Thoracic aorta (tissue), 2 donors: ENCODE measurements around the gene DCT. TPM values are rescaled to one million over a fixed set of nuclear protein-coding genes. Genes with fewer than 3 reads are reported as not detected.

ENCODE experiments used
- ATAC-seq: fragments of 150-250 bp; one replicate; pipeline ENCODE4 v1.8.0; 2017; ENCODE audit warnings: low read depth; ENCODE audit not compliant: insufficient number of reproducible peaks, low FRiP score
- DNase-seq: peaks from one replicate; pipeline ENCODE4 v3.0.0-alpha.2; 2020; ENCODE audit warnings: low spot score
- H3K27ac ChIP-seq, 2 donors: fragments of 200-600 bp; sonication (generic); 1 replicate in 1 of 2; 2 replicates in 1 of 2; pipeline ENCODE4 v1.5.1; 2016; ENCODE audit warnings: mild to moderate bottlenecking in 2 of 2, moderate library complexity in 2 of 2
- H3K27me3 ChIP-seq: fragments of 200-600 bp; sonication (generic); replicated peaks from 2 replicates; pipeline ENCODE4 v1.6.0; 2016; ENCODE audit warnings: mild to moderate bottlenecking; ENCODE audit not compliant: insufficient read depth
- H3K36me3 ChIP-seq: fragments of 200-600 bp; sonication (generic); one replicate; pipeline ENCODE4 v1.5.1; 2016
- H3K4me1 ChIP-seq, 2 donors: fragments of 200-600 bp; sonication (generic); 1 replicate in 1 of 2; 2 replicates in 1 of 2; pipeline versions ENCODE4 v1.5.1 to v1.6.0; 2016; ENCODE audit warnings: low read depth in 2 of 2, mild to moderate bottlenecking in 1 of 2; ENCODE audit not compliant: control insufficient read depth in 1 of 2
- H3K4me3 ChIP-seq: fragments of 200-600 bp; sonication (generic); 2 replicates; pipeline ENCODE4 v1.5.1; 2016; ENCODE audit warnings: mild to moderate bottlenecking
- H3K9me3 ChIP-seq: fragments of 200-600 bp; sonication (generic); 2 replicates; pipeline ENCODE4 v1.5.1; 2016
- CTCF ChIP-seq: fragments of 200-600 bp; sonication (generic); IDR thresholded peaks from one replicate; pipeline ENCODE4 v1.5.1; 2019; ENCODE audit warnings: antibody characterized with exemption
- total RNA-seq, 2 donors: library from RNA; depleted of rRNA; stranded (reverse); fragments of >200 nt; gene quantifications; one replicate each; pipeline versions ENCODE4 v1.1.0 to v1.2.3, GENCODE V29; 2016

Gene DCT
- total RNA-seq, 2 donors from 2014 or later = 0.27 TPM; not detected in 1

GRCh38 chr13:94390881-94391280, 88.6 kb downstream of the DCT start:
- no peak for ATAC-seq
- no peak for TF ChIP-seq CTCF
- H3K36me3 ChIP-seq = no peaks in the 10 kb centered on the region
- peaks cover 0 to 15% of the 10 kb centered on the region in 2 donors for H3K4me1 ChIP-seq
- H3K27ac ChIP-seq = peak overlapping the region in 1 of 2 donors; percentile 11
- H3K27me3 ChIP-seq = no peaks in the 10 kb centered on the region
- H3K9me3 ChIP-seq = no peaks in the 10 kb centered on the region
- H3K4me3 ChIP-seq = no peak overlapping the region
- no peak for DNase-seq

GRCh38 chr13:94389604-94390351, 89.7 kb downstream of the DCT start:
- Histone ChIP-seq H3K4me3 (no peak overlapping the region), H3K36me3 (no peaks in the 10 kb centered on the region), H3K27ac (no peak overlapping the region), H3K4me1 (peaks cover 0 to 15% of the 10 kb centered on the region in 2 donors), H3K27me3 (no peaks in the 10 kb centered on the region), H3K9me3 (no peaks in the 10 kb centered on the region)
- TF ChIP-seq CTCF = no peak
- ATAC-seq (no peak), DNase-seq (no peak)

GRCh38 chr13:94387047-94387446, 92.4 kb downstream of the DCT start:
- no peak for TF ChIP-seq CTCF
- Histone ChIP-seq H3K27me3 (no peaks in the 10 kb centered on the region), H3K36me3 (no peaks in the 10 kb centered on the region), H3K9me3 (no peaks in the 10 kb centered on the region), H3K4me1 (peaks cover 0 to 15% of the 10 kb centered on the region in 2 donors), H3K27ac (no peak overlapping the region), H3K4me3 (no peak overlapping the region)
- ATAC-seq (no peak), DNase-seq (no peak)

Other genes starting within 250 kb of the DCT start
- gene TGDS, start 116.5 kb upstream of the DCT start, total RNA-seq = 10 to 100 TPM; 11.2 to 17.4 TPM
- gene GPR180, start 122.2 kb upstream of the DCT start, total RNA-seq = 1 to 10 TPM; 3.9 to 6.3 TPM
- gene SOX21, start 232.9 kb upstream of the DCT start, total RNA-seq = under 1 TPM in 1 of 2 donors, not detected in 1; 0.28 TPM